RWPE2 (cell line): Measurements from ENCODE around the gene PLEKHM3.

ENCODE experiments used
- ATAC-seq: fragments of 200-7000 bp; cut with Tn5 transposase; 3 replicates; pipeline ENCODE4 v1.9.1; 2021; ENCODE audit warnings: low read depth
- DNase-seq: peaks from one replicate; pipeline ENCODE4 v3.0.0-alpha.2; 2020; ENCODE audit warnings: low spot score
- H3K27ac ChIP-seq: fragments of 450-650 bp; 2 replicates; pipeline ENCODE4 v1.5.1; 2017; ENCODE audit warnings: mild to moderate bottlenecking; ENCODE audit not compliant: poor library complexity, severe bottlenecking
- H3K27me3 ChIP-seq: fragments of 250-450 bp; sonication (Bioruptor Pico); 2 replicates; pipeline ENCODE4 v1.5.1; 2021; ENCODE audit warnings: mild to moderate bottlenecking, moderate library complexity; ENCODE audit not compliant: insufficient read depth, poor library complexity, severe bottlenecking
- H3K36me3 ChIP-seq: fragments of 250-450 bp; sonication (Bioruptor Pico); 2 replicates; pipeline ENCODE4 v1.5.1; 2020; ENCODE audit warnings: low read depth, mild to moderate bottlenecking, moderate library complexity
- H3K4me1 ChIP-seq: fragments of 250-450 bp; sonication (Bioruptor Pico); 2 replicates; pipeline ENCODE4 v1.5.1; 2021; ENCODE audit warnings: mild to moderate bottlenecking, moderate library complexity; ENCODE audit not compliant: insufficient read depth, poor library complexity, severe bottlenecking
- H3K4me3 ChIP-seq: fragments of 250-450 bp; sonication (Bioruptor Pico); 2 replicates; pipeline ENCODE4 v1.5.1; 2021; ENCODE audit warnings: mild to moderate bottlenecking, moderate library complexity; ENCODE audit not compliant: severe bottlenecking
- H3K9me3 ChIP-seq: fragments of 250-450 bp; sonication (Bioruptor Pico); 2 replicates; pipeline ENCODE4 v1.5.1; 2021; ENCODE audit warnings: mild to moderate bottlenecking, moderate library complexity; ENCODE audit not compliant: severe bottlenecking
- CTCF ChIP-seq: fragments of 450-650 bp; IDR thresholded peaks from one replicate; pipeline ENCODE4 v1.5.1; 2017; ENCODE audit warnings: mild to moderate bottlenecking, moderate library complexity; ENCODE audit not compliant: poor library complexity, severe bottlenecking

The PLEKHM3 gene

GRCh38 chr2:207777124-207777523 lies 248.2 kb downstream of the PLEKHM3 start:
- DNase-seq: no peak
- ATAC-seq: no peak
- no peak for TF ChIP-seq CTCF

GRCh38 chr2:207775473-207775872 lies 249.9 kb downstream of the PLEKHM3 start:
- Histone ChIP-seq H3K9me3 (no peaks in the 10 kb centered on the region), H3K4me3 (no peak overlapping the region), H3K36me3 (no peaks in the 10 kb centered on the region), H3K27me3 (no peaks in the 10 kb centered on the region), H3K4me1 (no peaks in the 10 kb centered on the region), H3K27ac (no peak overlapping the region)
- TF ChIP-seq CTCF: no peak
- no peak for DNase-seq
- no peak for ATAC-seq

More at GRCh38 chr2:207777124-207777523, 248.2 kb downstream of the PLEKHM3 start:
- H3K9me3 ChIP-seq: no peaks in the 10 kb centered on the region
- H3K36me3 ChIP-seq: no peaks in the 10 kb centered on the region
- no peaks in the 10 kb centered on the region for H3K4me1 ChIP-seq
- H3K4me3 ChIP-seq: no peak overlapping the region
- H3K27me3 ChIP-seq: no peaks in the 10 kb centered on the region
- H3K27ac ChIP-seq: no peak overlapping the region

GRCh38 chr2:207772844-207773205 lies 252.5 kb downstream of the PLEKHM3 start:
- H3K36me3 ChIP-seq: peaks cover 3% of the 10 kb centered on the region
- no peaks in the 10 kb centered on the region for H3K9me3 ChIP-seq
- DNase-seq (no peak), ATAC-seq (no peak)
- H3K27me3 ChIP-seq: no peaks in the 10 kb centered on the region
- TF ChIP-seq CTCF: no peak
- H3K27ac ChIP-seq: no peak overlapping the region
- H3K4me3 ChIP-seq: no peak overlapping the region
- H3K4me1 ChIP-seq: no peaks in the 10 kb centered on the region

- Histone ChIP-seq H3K36me3 (peaks cover 8% of the 10 kb centered on the region), H3K27ac (no peak overlapping the region), H3K4me1 (no peaks in the 10 kb centered on the region), H3K27me3 (no peaks in the 10 kb centered on the region), H3K9me3 (no peaks in the 10 kb centered on the region), H3K4me3 (no peak overlapping the region)
- TF ChIP-seq CTCF: no peak
- DNase-seq (no peak), ATAC-seq (no peak)
These were observed 253.1 kb downstream of the PLEKHM3 start for GRCh38 chr2:207772081-207772843.

GRCh38 chr2:207771421-207771820 lies 253.9 kb downstream of the PLEKHM3 start:
- TF ChIP-seq CTCF: no peak
- Histone ChIP-seq H3K27me3 (no peaks in the 10 kb centered on the region), H3K4me1 (no peaks in the 10 kb centered on the region), H3K36me3 (peaks cover 14% of the 10 kb centered on the region), H3K9me3 (no peaks in the 10 kb centered on the region), H3K27ac (no peak overlapping the region), H3K4me3 (no peak overlapping the region)
- DNase-seq (no peak), ATAC-seq (no peak)
